Activated CD4-positive, alpha-beta T cell treated with anti-CD3 and anti-CD28 coated beads, Interleukin-10, Interleukin-2, amounts not matched to agents 100 ng/mL and 50 ng/mL, durations not matched to agents 16 hours and 8 hours (primary cell): ENCODE results near the gene GDF10.

ENCODE experiments used
- DNase-seq: peaks from one replicate; pipeline ENCODE4 v3.0.0-alpha.2; 2020

Gene GDF10

DNA sequence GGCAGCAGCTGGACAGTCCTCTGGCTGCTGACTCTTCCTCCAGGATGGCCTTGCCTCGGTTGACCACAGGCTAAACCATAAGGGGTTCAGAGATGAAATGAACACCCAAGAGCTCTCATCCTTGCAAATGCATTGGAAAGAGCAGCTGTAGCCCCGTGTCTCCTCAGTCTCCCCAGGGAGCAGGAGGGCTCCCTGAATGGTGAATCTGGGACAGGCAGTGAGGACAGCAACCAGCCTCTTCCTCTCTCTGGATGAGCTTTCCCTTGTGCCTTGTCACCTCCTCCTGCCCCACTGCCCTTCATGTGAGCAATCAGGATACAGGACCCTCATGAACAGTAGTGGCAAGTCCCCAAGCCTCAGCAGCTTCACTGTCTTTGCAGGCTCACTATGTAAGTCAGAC is 23.9 kb upstream of the GDF10 start:
- no peak for DNase-seq

GRCh38 chr10:47276576-47277351 is 23.2 kb upstream of the GDF10 start:
- no peak for DNase-seq

DNA sequence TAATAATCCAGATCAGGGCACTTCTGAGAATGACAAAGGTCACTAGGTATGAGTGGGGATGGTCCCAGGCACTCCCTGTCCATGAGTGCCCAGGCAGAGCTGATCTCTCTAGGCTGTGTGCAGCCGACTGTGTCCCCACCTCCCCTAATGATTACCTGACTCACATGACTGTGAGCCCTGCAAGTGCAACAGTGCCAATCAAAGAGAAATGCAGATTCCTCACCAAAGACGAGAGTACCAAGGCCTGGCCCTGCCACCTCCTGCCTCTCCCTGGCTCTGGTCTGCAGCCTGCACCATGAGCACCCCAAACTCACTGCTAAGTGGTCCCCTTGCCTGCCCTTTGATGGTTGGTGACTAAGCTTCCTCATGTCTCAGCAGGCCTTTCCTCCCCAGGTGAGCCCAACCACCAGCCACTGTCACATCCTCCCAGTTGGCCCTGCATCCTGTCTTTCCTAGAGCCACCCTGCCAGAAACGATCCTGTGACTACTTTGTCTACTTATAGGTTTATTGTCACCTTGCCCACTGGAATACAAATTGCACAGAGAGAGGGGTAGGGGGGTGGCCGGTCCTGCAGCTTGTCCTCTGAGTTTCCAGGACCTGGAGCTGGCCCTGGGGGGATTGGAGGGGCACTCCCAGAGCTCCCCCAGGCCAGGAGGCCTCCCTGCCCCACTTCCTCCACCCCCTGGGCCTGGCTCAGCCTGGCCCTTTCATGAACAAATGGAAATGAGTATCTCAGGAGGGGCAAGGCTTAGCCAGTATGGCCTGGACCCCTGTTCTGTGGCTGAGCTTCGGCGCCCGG is 22.4 kb upstream of the GDF10 start:
- DNase-seq: peak; percentile 25

GRCh38 chr10:47278152-47278473 is 21.9 kb upstream of the GDF10 start:
- no peak for DNase-seq

GRCh38 chr10:47278720-47279119 is 21.3 kb upstream of the GDF10 start:
- no peak for DNase-seq

- no peak for DNase-seq
These were observed 20.7 kb upstream of the GDF10 start for GRCh38 chr10:47279276-47279675.

DNA sequence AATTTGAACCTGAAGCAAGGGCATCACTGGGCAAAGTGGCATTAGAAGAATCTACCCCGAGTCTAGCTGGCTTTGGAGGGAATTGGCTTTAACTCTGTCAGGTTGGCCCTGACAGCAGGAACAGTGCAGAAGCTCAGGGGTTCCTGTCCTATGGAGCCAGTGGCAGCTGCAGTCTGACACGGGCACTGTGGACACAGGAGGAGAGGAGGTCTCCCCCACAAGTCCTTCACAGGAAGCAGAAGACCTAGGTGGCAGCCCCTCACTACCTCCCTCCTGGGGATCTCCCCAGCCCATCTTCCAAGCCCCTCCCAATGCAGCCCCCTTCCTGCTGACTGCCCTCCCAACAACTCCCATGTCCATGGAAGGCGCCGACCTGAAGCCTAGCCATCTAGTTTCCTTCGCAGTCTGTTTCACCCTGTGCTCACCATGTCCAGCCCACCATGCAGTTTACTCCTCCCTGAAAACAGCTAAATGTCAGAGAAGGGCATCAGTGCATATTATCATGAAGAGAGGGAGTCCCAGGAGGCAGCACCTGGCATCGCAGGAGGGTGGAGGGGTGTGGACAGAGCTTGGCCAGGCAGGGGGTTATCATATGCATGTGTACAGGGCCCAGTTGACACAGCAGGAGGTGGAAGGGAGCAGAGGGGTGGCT is 17.9 kb upstream of the GDF10 start:
- no peak for DNase-seq

- DNase-seq: no peak
These were observed 17.4 kb upstream of the GDF10 start for GRCh38 chr10:47282657-47283018.

GRCh38 chr10:47283101-47283630 is 16.8 kb upstream of the GDF10 start:
- no peak for DNase-seq

- no peak for DNase-seq
These were observed 16.1 kb upstream of the GDF10 start for GRCh38 chr10:47283848-47284247.

- DNase-seq: no peak
These were observed 14.4 kb upstream of the GDF10 start for GRCh38 chr10:47285381-47286115.

DNA sequence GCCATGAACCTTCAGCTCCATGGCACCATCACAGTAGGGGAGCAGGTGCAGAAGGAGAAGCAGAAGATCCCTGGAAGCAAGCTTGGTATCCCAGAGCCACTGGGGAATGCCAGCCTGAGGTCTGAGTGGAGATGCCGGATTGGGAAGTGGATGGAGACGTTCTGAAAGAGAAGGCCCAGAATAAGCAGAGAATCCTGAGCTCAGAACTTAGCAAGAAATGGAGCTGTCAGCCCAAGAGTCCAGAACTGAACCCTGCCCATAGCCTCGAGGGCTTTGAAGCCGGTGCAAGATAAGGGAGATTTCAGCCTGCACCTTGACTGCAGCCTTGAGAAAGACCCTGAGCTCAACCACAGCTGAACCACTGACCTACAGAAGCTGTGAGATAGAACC is 13.9 kb upstream of the GDF10 start:
- no peak for DNase-seq

DNA sequence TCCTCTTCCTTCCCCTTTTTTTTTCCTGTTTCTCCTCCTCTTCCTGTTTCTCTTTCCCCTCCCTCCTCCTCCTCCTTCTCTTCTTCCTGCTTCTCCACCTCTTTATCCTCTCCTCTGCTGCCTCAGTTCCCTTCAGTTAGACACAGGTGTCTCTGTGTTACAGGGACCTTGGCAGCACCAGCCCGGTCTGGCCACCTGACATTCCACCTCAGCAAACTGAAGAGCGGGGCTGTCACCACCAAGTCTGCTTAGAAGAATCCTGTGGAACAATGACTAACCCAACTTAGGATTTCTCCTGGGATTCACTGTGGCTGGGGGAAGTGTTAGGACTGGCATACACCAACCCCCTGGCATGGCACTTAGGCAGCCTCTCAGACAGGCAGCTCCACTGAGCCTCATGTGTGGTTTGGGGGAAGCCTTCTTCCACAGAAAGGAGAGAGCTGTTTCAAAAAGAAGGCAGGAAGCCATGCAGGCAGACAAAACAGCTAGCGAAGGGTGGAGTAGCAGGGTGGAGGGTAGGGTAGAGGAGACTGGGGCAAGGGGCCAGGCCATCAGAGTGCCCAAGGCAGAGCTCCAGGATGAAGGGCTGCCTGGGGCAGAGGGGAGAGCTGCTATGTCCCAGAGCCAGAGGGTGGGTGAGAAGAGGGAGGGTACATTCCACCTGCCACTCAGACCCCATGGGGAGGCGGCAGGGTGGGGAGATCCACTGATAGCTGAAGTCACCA is 13.2 kb upstream of the GDF10 start:
- no peak for DNase-seq

- DNase-seq: no peak
These were observed 12.6 kb upstream of the GDF10 start for GRCh38 chr10:47287365-47287802.

DNA sequence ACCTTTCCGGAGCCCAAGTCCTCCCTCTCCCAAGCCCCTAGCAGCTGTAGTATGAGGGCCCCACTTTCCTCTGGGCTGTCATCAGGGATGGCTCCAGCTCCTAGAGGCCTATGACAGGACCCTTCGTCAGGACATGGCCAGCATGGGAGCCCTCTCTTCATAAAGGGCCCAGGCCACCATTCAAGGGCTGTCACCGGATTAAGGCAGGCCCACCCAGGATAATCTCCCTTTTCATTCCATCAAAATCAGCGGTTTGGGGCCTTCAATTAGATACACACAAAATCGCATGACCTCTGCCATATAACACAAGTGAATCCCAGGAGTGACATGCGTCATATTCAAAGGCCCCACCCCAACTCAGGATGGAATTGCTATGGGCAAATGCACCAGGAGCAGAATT is 12.2 kb upstream of the GDF10 start:
- no peak for DNase-seq

GRCh38 chr10:47288236-47288635 is 11.8 kb upstream of the GDF10 start:
- no peak for DNase-seq

DNA sequence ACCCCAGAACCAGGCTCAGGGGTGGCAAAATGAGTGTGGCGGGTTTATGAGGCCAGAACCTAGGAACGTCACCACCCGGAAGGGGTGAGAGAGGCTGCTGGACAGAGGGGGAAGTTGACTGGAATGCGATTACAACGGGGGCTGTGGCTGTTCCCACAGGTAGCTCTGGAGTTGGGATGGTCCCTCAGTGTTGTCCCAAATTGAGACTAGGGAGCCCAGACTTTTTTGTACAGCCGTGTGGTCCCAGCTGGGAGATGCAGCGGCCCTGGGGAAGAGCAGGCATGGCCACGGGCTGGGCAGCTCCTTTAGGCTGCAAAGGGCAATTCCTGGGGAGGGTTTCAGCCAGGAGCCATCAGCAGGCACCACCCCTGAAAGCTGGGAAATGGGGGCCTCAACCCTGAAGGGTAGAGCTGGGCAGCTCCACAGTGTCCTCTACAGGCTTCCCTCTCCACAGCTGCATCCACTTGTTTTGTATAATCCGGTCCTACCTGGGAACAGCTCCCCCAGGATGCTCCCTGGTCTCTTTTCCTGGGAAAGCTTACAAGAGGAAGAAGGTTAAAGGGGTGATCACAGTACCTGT is 11.0 kb upstream of the GDF10 start:
- DNase-seq: no peak

- no peak for DNase-seq
These were observed 10.1 kb upstream of the GDF10 start for GRCh38 chr10:47289921-47290320.

DNA sequence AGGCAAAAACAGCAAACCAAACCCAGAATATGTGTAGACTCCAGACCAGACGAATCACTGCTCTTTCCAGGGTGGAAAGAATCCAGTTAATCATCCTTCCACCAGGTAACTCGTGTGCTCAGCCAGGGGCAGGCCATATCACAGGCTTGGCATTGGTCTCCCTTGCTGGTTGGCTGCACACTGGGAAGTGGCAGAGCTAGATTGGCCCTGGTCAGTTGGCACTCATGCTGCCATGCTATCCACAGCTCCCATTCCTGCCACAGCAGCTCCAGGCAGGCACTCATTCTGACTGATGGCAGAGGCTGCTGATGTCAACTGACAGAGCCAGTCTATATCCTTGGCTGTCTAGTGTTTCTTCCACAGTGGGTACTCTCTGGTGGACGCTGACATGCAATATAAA is 9.7 kb upstream of the GDF10 start:
- no peak for DNase-seq

- DNase-seq: no peak
These were observed 8.3 kb upstream of the GDF10 start for GRCh38 chr10:47291682-47292081.

GRCh38 chr10:47294057-47294456 is 5.9 kb upstream of the GDF10 start:
- DNase-seq: no peak

- no peak for DNase-seq
These were observed 5.5 kb upstream of the GDF10 start for GRCh38 chr10:47294501-47294900.
